Epithelial cell of proximal tubule (primary cell): ENCODE data around the gene PLEKHA4. TPM values are rescaled to one million over a fixed set of nuclear protein-coding genes. Genes with fewer than 3 reads are reported as not detected.
"Not testable (repeated sequence)": the region's sequence is repeated elsewhere in the genome, so short reads cannot be mapped to it uniquely, and the experiment has no call there.

Source experiments
- DNase-seq: peaks from one replicate; pipeline ENCODE4 v3.0.0-alpha.2; 2011; ENCODE audit warnings: low read depth
- H3K4me3 ChIP-seq: 2 replicates; pipeline ENCODE4 v1.5.1; 2011; ENCODE audit warnings: low read depth, mild to moderate bottlenecking, low read length
- CTCF ChIP-seq: conservative IDR thresholded peaks from 2 replicates; pipeline ENCODE4 v1.5.1; 2012; ENCODE audit warnings: low read depth, mild to moderate bottlenecking, low read length
- total RNA-seq: library from RNA; depleted of rRNA; stranded (reverse); fragments of >200 nt; gene quantifications from 2 replicates; pipeline ENCODE4 v1.2.3, GENCODE V29; 2015

Gene PLEKHA4
- total RNA-seq, 1 donor from 2014 or later, result 5.0 TPM

DNA sequence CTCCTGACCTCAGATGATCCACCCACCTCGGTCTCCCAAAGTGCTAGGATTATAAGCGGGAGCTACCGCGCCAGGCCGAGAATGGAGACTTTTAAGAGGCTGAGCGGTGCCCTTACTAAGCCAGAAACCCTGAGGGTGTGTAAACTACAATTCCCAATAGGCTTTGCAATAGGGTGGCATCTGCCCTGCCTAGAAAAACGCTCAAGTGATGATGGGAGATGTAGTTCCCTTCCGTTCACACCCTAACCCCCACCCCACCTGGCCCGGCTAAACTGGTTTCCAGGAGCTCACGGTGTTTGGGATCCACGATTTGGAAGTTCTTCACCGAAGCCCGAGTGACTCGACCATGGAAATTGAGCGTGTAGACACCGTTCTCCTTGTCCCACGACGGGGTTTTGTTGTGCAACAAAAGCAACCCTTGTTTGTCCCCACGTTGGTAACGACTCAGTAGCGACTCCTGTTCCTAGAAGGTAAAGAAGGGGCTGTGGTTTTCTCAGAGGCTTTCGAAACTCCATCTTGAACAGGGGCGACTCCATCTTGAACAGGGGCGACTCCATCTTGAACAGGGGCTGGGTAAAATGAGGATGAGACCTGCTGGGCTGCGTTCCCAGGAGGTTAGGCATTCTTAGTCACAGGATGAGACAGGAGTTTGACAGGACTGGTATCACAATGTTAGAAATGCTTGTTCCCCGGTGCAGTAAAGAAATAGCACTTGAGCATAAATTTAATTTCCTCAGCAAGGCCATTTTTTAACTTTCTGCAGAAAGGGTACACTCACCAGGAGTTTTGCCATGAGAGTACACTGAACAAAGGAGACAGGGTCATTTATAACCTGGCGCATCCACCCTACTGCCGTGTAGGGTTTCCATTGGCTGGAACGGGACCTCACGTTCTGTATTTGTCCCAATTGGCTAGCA lies 13.6 kb upstream of the PLEKHA4 start:
- no peak for DNase-seq
- TF ChIP-seq CTCF, result no peak
- no peak overlapping the region for H3K4me3 ChIP-seq

DNA sequence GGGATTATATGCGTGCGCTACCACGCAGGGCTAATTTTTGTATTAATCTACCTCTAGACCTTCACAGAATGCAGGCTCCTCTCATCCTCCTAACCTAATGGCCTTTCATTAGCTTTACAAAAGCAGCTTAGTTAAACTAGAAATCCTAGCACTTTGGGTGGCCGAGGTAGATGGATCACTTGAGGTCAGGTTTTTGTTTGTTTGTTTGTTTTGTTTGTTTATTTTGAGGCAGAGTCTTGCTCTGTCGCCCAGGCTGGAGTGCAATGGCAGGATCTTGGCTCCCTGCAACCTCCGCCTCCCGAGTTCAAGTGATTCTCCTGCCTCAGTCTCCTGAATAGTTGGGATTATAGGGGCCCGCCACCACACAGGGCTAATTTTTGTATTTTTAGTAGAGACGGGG lies 11.3 kb upstream of the PLEKHA4 start:
- DNase-seq, H3K4me3 ChIP-seq: not testable (repeated sequence)

DNA sequence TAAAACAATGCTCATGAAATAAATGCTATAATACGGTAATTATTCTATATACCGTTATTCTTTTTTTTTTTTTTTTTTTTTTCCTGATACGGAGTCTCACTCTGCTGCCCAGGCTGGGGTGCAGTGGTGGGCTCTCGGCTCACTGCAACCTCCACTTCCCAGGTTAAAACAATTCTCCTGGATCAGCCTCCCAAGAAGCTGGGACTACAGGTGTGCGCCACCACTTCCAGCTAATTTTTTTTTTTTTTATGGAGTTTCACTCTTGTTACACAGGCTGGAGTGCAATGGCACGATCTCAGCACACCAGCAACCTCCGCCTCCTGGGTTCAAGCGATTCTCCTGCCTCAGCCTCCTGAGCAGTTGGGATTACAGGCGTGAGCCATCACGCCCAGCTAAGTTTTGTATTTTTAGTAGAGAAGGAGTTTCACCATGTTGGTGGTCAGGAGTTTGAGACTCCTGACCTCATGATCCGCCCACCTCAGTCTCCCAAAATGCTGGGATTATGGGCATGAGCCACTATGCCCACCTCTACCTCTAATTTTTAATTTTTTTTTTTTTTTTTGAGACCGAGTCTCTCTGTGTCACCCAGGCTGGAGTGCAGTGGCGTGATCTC lies 10.7 kb upstream of the PLEKHA4 start:
- no peak for TF ChIP-seq CTCF
- H3K4me3 ChIP-seq, result no peak overlapping the region
- DNase-seq, result no peak

DNA sequence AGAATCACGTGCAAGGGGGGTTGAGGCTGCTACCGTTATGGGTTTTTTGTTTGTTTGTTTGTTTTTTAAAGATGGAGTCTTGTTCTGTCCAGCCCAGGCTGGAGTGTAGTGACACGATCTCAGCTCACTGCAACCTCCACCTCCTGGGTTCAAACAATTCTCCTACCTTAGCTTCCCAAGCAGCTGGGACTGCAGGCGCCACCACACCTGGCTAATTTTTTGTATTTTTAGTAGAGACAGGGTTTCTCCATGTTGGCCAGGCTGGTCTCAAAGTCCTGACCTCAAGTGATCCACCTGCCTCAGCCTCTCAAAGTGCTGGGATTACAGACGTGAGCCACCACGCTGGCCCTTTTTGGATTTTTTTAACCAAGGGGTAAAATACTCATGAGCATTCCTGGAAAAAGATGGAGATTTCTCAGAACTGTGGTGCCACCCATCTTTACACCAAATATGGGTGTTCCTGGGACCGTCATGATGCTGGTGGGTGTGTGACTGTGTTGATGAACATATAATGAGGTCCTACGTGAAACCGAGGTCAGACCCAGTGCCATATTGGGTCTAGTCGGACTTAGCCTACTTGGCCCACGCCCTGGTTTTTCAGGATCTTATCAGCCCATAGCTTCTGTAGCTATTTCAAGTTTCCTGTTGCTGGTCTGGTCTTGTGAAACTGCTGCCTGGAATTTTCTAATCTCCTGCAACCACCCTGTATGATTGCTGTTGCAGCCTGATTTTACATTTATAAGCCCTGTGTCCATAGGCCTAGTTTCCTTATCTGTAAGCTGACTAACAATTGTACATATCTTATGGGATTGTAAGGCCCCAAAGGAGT lies 10.0 kb upstream of the PLEKHA4 start:
- no peak overlapping the region for H3K4me3 ChIP-seq
- TF ChIP-seq CTCF, result no peak
- no peak for DNase-seq

- no peak for TF ChIP-seq CTCF
- no peak overlapping the region for H3K4me3 ChIP-seq
- no peak for DNase-seq
These were observed 9.4 kb upstream of the PLEKHA4 start for GRCh38 chr19:48877855-48878195.

GRCh38 chr19:48876043-48876981 lies 7.9 kb upstream of the PLEKHA4 start:
- H3K4me3 ChIP-seq, result peak overlapping the region; percentile 100
- not testable (repeated sequence) for DNase-seq

GRCh38 chr19:48874303-48875135 lies 6.1 kb upstream of the PLEKHA4 start:
- no peak for DNase-seq

More at GRCh38 chr19:48874303-48875135, 6.1 kb upstream of the PLEKHA4 start:
- H3K4me3 ChIP-seq, result peak overlapping the region; percentile 100
- TF ChIP-seq CTCF, result no peak
